Endothelial cell of umbilical vein (primary cell): ENCODE measurements around the gene PI4KA. TPM values are rescaled to one million over a fixed set of nuclear protein-coding genes. Genes with fewer than 3 reads are reported as not detected.
A peak's percentile ranks its signal among the peaks of the same experiment; 100 is the strongest.
"Not testable (repeated sequence)": the region's sequence is repeated elsewhere in the genome, so short reads cannot be mapped to it uniquely, and the experiment has no call there.

Experiments
- BruUV-seq: library from RNA; stranded (reverse); fragments of 400-500 nt; replicated peaks from 2 replicates; lab custom pipeline; 2021; lab: Mats Ljungman, UMichigan
- CTCF ChIA-PET: fragments of 300-600, 350-600 bp; sonication (Branson Sonifier 250); formaldehyde crosslinking; loops from one replicate; lab custom pipeline; 2021; ENCODE audit warnings: antibody characterized with exemption, inconsistent platforms; lab: Charles Lee
- POLR2A ChIA-PET: fragments of 300-600, 350-600 bp; sonication (Branson Sonifier 250); formaldehyde crosslinking; loops from one replicate; lab custom pipeline; 2021; ENCODE audit warnings: antibody characterized with exemption, inconsistent platforms; lab: Charles Lee
- DNase-seq: peaks from one replicate; pipeline ENCODE4 v3.0.0-alpha.2; 2011; ENCODE audit warnings: low read depth, low spot score
- FAIRE-seq: peaks from 2 replicates; lab custom pipeline; 2011; peaks lifted over from hg19 to GRCh38; lab: Jason Lieb, UNC
- H2AFZ ChIP-seq: 2 replicates; pipeline ENCODE4 v1.6.0; 2012; ENCODE audit warnings: low read depth, low read length, control low read depth, inconsistent platforms
- H3K27ac ChIP-seq: 2 replicates; pipeline ENCODE4 v1.5.1; 2011; ENCODE audit warnings: low read depth, mild to moderate bottlenecking, control low read depth, low read length, moderate library complexity; ENCODE audit not compliant: insufficient read depth
- H3K27me3 ChIP-seq, 2 experiments: 2 replicates each; pipeline versions ENCODE4 v1.6.0 to v1.6.1; 2011; ENCODE audit warnings: low read length in 2 of 2, mixed read lengths in 1 of 2; ENCODE audit not compliant: control insufficient read depth in 2 of 2, insufficient read depth in 2 of 2
- H3K36me3 ChIP-seq, 2 experiments: 2 replicates in 1 of 2; 3 replicates in 1 of 2; pipeline ENCODE4 v1.5.1; 2011; ENCODE audit warnings: low read length in 2 of 2, mild to moderate bottlenecking in 1 of 2, moderate library complexity in 1 of 2; ENCODE audit not compliant: control insufficient read depth in 2 of 2, insufficient read depth in 2 of 2; ENCODE audit errors: extremely low read depth in 1 of 2
- H3K4me1 ChIP-seq: 3 replicates; pipeline ENCODE4 v1.5.1; 2011; ENCODE audit warnings: mild to moderate bottlenecking, low read length; ENCODE audit not compliant: control insufficient read depth, insufficient read depth; ENCODE audit errors: extremely low read depth
- H3K4me2 ChIP-seq: 2 replicates; pipeline ENCODE4 v1.6.1; 2011; ENCODE audit warnings: low read length, control low read depth, mixed read lengths; ENCODE audit not compliant: insufficient read depth
- H3K4me3 ChIP-seq, 3 experiments: fragments of 200-600 bp in 1 of 3; sonication (generic), shearing (Covaris generic) in 1 of 3; replicated peaks in 1 of 3; 2 replicates each; pipeline ENCODE4 v1.5.1; 2011 to 2016; ENCODE audit warnings: control low read depth in 3 of 3, low read length in 3 of 3, mild to moderate bottlenecking in 2 of 3, inconsistent platforms in 1 of 3, low read depth in 1 of 3, moderate library complexity in 1 of 3; ENCODE audit not compliant: insufficient read depth in 1 of 3
- H3K79me2 ChIP-seq: 2 replicates; pipeline ENCODE4 v1.6.0; 2012; ENCODE audit warnings: low read length, inconsistent platforms; ENCODE audit not compliant: control insufficient read depth, insufficient read depth
- H3K9ac ChIP-seq: replicated peaks from 2 replicates; pipeline ENCODE3; 2011; ENCODE audit warnings: low read length, control low read depth; ENCODE audit not compliant: insufficient read depth; ENCODE audit errors: extremely low read depth
- H3K9me1 ChIP-seq: replicated peaks from 3 replicates; pipeline ENCODE4 v1.6.0; 2011; ENCODE audit warnings: mild to moderate bottlenecking, low read length; ENCODE audit not compliant: control insufficient read depth, insufficient read depth; ENCODE audit errors: extremely low read depth
- H3K9me3 ChIP-seq: replicated peaks from 2 replicates; pipeline ENCODE4 v1.5.1; 2012; ENCODE audit warnings: low read length, inconsistent platforms; ENCODE audit not compliant: control insufficient read depth, insufficient read depth
- H4K20me1 ChIP-seq: replicated peaks from 2 replicates; pipeline ENCODE3; 2011; ENCODE audit warnings: mild to moderate bottlenecking, low read length; ENCODE audit not compliant: control insufficient read depth, insufficient read depth; ENCODE audit errors: extremely low read depth
- CTCF ChIP-seq, 2 donors: IDR thresholded peaks; 1 replicate in 1 of 2; 2 replicates in 1 of 2; pipeline ENCODE4 v1.5.1; 2011; ENCODE audit warnings: low read length in 2 of 2, mild to moderate bottlenecking in 2 of 2, moderate library complexity in 2 of 2, control low read depth in 1 of 2, inconsistent platforms in 1 of 2, low read depth in 1 of 2; ENCODE audit not compliant: insufficient read depth in 1 of 2; ENCODE audit errors: extremely low read depth in 1 of 2
- EZH2 ChIP-seq: IDR thresholded peaks from 2 replicates; pipeline ENCODE4 v1.6.1; 2012; ENCODE audit warnings: borderline replicate concordance, low read depth, mild to moderate bottlenecking, moderate library complexity, low read length, inconsistent platforms; ENCODE audit not compliant: severe bottlenecking
- FOS ChIP-seq: IDR thresholded peaks from 2 replicates; pipeline ENCODE4 v1.6.1; 2011; ENCODE audit warnings: mild to moderate bottlenecking, low read length, moderate library complexity, borderline replicate concordance; ENCODE audit not compliant: insufficient read depth
- GATA2 ChIP-seq: IDR thresholded peaks from 2 replicates; pipeline ENCODE4 v1.7.0; 2011; ENCODE audit warnings: low read depth, mild to moderate bottlenecking, moderate library complexity, mixed read lengths, low read length; ENCODE audit not compliant: insufficient read length, insufficient read depth
- JUN ChIP-seq: IDR thresholded peaks from 2 replicates; pipeline ENCODE4 v1.6.1; 2011; ENCODE audit warnings: borderline replicate concordance, low read depth; ENCODE audit not compliant: insufficient read length, insufficient read depth
- MAX ChIP-seq: IDR thresholded peaks from 2 replicates; pipeline ENCODE4 v1.6.1; 2011; ENCODE audit not compliant: insufficient read depth, insufficient read length
- MYC ChIP-seq: IDR thresholded peaks from one replicate; pipeline ENCODE4 v1.6.1; 2011; ENCODE audit warnings: mild to moderate bottlenecking, low read depth, low read length
- POLR2A ChIP-seq: IDR thresholded peaks from 2 replicates; pipeline ENCODE4 v1.6.1; 2012; ENCODE audit warnings: low read depth, mild to moderate bottlenecking, control low read depth, low read length
- POLR2AphosphoS5 ChIP-seq: IDR thresholded peaks from 2 replicates; pipeline ENCODE4 v1.6.1; 2012; ENCODE audit warnings: low read depth, mild to moderate bottlenecking, control low read depth, low read length, moderate library complexity; ENCODE audit not compliant: insufficient read depth
- dilution Hi-C: fragments of 300-500 bp; cut with MboI; formaldehyde crosslinking; loops from one replicate; pipeline ENCODE4 v1.15.0; 2019; ENCODE audit warnings: low sequenced_read_pairs; ENCODE audit not compliant: extremely low pct_ligation_motif_present
- intact Hi-C: fragments of 100-400 bp; cut with micrococcal nuclease; formaldehyde crosslinking; loops from one replicate; pipeline ENCODE4 v1.10.0; 2022
- polyA plus RNA-seq, 4 experiments: library from polyadenylated mRNA; depleted of rRNA in 3 of 4; stranded (reverse) in 3 of 4; unstranded in 1 of 4; fragments of >200 nt; gene quantifications; 2 replicates each; pipeline versions ENCODE4 v1.2.1 to v1.2.3, GENCODE V29; 2011 to 2012; ENCODE audit warnings: missing spikeins in 1 of 4
- total RNA-seq: library from RNA; stranded (reverse); gene quantifications from 2 replicates; pipeline ENCODE4 v1.2.3, GENCODE V29; 2021

PI4KA gene
- total and polyA plus RNA-seq, 2 donors (not counting 3 experiments of a cell fraction or from before 2014, with no cell fraction given), result 28.9 to 56.4 TPM

GRCh38 chr22:20822240-20822639 lies 36.4 kb downstream of the PI4KA start:
- Histone ChIP-seq H3K27me3 (no peaks in the 10 kb centered on the region), H3K9me3 (no peaks in the 10 kb centered on the region), H2AFZ (no peak overlapping the region), H3K9ac (no peak overlapping the region), H3K36me3 (peaks cover 0 to 5% of the 10 kb centered on the region in 2 experiments), H3K4me1 (no peaks in the 10 kb centered on the region), H3K79me2 (no peaks in the 10 kb centered on the region), H3K9me1 (no peaks in the 10 kb centered on the region), H3K4me2 (no peak overlapping the region), H3K4me3 (no peak overlapping the region), H4K20me1 (no peaks in the 10 kb centered on the region), H3K27ac (no peak overlapping the region)
- FAIRE-seq (peak; percentile 4), DNase-seq (no peak)
- CTCF ChIA-PET, result interaction anchor here (0.8 to 1.9 kb wide), 2 partner anchors 18 to 23 kb away, joined by 3 to 5 read pairs; no protein-coding TSS in a partner anchor
- intact Hi-C loops, result no loop called here
- dilution Hi-C loops, result no loop called here
- BruUV-seq, result no TSS peak
- POLR2A ChIA-PET, result no interaction called here
- TF ChIP-seq EZH2, result no peak
- TF ChIP-seq FOS, result no peak
- TF ChIP-seq MYC, result no peak
- TF ChIP-seq POLR2AphosphoS5, result no peak
- no peak for TF ChIP-seq GATA2
- no peak for TF ChIP-seq JUN
- TF ChIP-seq POLR2A, result no peak
- TF ChIP-seq CTCF (IDR thresholded peaks at IDR 0.05; ENCODE audit: extremely low read depth in 1 of 2, insufficient read depth in 1 of 2, low read depth in 1 of 2, low read length in 2 of 2), result no peak
- no peak for TF ChIP-seq MAX

- H4K20me1 ChIP-seq, H3K9me1 ChIP-seq, H2AFZ ChIP-seq, H3K79me2 ChIP-seq, H3K27me3 ChIP-seq, H3K9ac ChIP-seq, BruUV-seq, H3K4me1 ChIP-seq, H3K4me2 ChIP-seq, intact Hi-C loops, H3K4me3 ChIP-seq, H3K27ac ChIP-seq, H3K36me3 ChIP-seq, H3K9me3 ChIP-seq, dilution Hi-C loops, POLR2A ChIA-PET, DNase-seq, FAIRE-seq: not testable (repeated sequence)
- CTCF ChIA-PET, result interaction anchor here (0.8 to 1.9 kb wide), 3 partner anchors 18 to 95 kb away, joined by 3 to 5 read pairs (median 3); partner anchors contain the start of gene CRKL
These were observed 36.8 kb downstream of the PI4KA start for GRCh38 chr22:20821717-20822239.
